Fibroblast of lung (primary cell): ENCODE measurements around the gene AP1G2.

Experiments used
- CTCF ChIP-seq, 2 donors: IDR thresholded peaks in 1 of 2; conservative IDR thresholded peaks in 1 of 2; 1 replicate in 1 of 2; 2 replicates in 1 of 2; pipeline ENCODE4 v1.5.1; 2011 to 2012; ENCODE audit warnings: low read length in 2 of 2, control low read depth in 1 of 2, inconsistent platforms in 1 of 2, low read depth in 1 of 2, mild to moderate bottlenecking in 1 of 2
- EZH2 ChIP-seq: IDR thresholded peaks from 2 replicates; pipeline ENCODE4 v1.5.1; 2012; ENCODE audit warnings: low read length, control low read depth, mild to moderate bottlenecking; ENCODE audit errors: missing control alignments

- TF ChIP-seq CTCF (conservative IDR thresholded peaks at IDR 0.05 in 1 of 2, IDR thresholded peaks at IDR 0.05 in 1 of 2; ENCODE audit: low read depth in 1 of 2, low read length in 2 of 2): peak; percentile 18 to 38
- TF ChIP-seq EZH2: no peak
These were observed 809 bp downstream of the AP1G2 start for GRCh38 chr14:23566778-23567185.
